Activated CD4-positive, alpha-beta T cell treated with anti-CD3 and anti-CD28 coated beads for 24 hours (primary cell): ENCODE data around the gene RPS16.
A peak's percentile ranks its signal among the peaks of the same experiment; 100 is the strongest.

Source experiments
- DNase-seq, 2 donors: peaks; one replicate each; pipeline ENCODE4 v3.0.0-alpha.2; 2020; ENCODE audit warnings: low read depth in 2 of 2

RPS16 gene

GRCh38 chr19:39407660-39408391 lies 27.9 kb downstream of the RPS16 start:
- no peak for DNase-seq

DNA sequence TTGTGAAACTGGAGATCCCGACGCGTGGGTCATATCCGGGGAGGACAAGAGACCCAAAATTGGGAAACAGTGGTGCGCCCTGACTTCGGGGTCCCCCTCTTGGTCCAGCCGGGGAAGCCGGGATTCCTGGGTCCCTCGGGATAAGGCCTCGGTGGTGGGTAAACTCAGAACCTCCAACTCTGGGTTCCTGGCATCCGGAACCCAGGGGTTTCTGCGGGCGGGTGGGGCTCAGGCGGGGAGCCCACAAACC lies 28.4 kb downstream of the RPS16 start:
- DNase-seq, result no peak

GRCh38 chr19:39406656-39407409 lies 28.9 kb downstream of the RPS16 start, which contains the start of gene ZFP36:
ZFP36 (plus strand) TSS chr19:39406847; CDS start chr19:39406905, 58 bp downstream.
- peak; percentile 75 to 80 for DNase-seq

DNA sequence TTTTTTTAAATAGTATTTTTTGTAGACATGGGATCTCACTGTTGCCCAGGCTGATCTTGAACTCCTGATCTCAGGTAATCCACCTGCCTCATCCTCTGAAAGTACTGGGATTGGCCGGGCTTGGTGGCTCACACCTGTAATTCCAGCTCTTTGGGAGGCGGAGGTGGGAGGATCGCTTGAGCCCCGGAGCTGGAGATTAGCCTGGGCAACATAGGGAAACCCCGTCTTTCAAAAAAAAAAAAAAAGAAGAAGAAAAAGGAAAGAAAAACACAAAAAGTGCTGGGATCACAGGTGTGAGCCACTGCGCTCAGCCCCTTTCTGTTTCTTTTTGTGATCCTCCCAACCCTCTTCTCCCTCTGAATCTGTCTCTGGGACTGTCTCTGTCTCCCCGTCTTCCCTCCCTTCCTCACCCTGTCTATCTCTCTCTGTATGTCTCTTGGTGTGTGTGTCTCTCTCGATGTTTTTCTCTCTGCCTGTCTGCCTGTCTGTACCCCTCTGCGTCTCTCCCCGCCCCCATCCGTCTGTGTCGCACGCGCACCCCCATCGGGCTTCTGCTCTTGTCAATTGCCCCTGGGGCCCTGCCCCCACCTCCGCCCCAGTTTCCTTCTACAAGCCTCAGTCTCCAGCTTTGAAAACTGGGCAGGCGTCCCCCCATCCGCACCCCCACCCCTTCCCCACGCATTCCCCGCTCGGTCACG lies 29.6 kb downstream of the RPS16 start:
- peak; percentile 74 to 81 for DNase-seq

GRCh38 chr19:39405261-39405957 lies 30.3 kb downstream of the RPS16 start:
- DNase-seq, result no peak

DNA sequence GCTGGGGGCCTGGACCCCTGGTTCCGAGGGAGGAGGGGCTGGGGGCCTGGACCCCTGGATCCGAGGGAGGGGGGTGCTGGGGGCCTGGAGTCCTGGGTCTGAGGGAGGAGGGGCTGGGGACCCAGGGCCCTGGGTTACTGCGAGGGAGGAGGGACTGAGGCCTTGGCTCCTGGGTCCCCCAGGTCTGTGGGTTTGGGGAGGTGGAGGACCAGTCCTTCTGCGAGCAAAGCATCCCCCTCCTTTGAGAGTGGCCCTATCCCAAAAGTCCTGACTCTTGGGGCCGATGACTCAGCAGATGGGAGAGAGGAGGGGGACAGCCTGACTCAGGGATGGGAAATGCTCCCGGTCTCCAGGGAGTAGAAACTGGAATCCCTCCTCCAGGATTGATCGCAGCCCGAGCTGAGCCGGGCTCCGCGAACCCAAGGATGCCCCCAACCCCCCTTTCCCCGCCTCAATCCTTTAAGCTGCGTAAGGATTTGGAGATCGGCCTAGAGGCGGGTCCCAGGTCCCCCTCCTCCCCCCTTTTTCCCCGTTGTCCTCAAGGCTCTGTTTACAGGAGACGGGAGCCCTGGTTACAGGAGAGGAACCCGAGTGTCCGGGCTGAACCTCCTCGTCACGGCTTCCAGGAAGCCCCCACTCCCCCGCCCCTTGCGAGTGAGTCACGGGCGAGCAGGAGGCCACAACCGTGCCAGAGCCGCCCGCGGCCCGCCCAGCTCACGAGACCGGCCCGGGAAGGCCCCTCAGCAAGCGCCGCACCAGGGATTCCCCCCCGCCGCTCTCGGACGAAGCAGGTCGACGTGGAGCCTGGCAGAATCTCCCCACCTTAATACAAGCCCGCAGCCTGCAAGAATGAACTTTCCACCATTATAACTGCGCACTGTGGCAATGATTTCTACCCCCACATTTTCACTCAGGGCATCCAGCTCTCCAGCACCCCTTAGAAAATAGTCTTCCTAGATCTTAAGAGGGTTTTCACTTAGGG lies 32.1 kb downstream of the RPS16 start:
- peak; percentile 90 to 91 for DNase-seq

DNA sequence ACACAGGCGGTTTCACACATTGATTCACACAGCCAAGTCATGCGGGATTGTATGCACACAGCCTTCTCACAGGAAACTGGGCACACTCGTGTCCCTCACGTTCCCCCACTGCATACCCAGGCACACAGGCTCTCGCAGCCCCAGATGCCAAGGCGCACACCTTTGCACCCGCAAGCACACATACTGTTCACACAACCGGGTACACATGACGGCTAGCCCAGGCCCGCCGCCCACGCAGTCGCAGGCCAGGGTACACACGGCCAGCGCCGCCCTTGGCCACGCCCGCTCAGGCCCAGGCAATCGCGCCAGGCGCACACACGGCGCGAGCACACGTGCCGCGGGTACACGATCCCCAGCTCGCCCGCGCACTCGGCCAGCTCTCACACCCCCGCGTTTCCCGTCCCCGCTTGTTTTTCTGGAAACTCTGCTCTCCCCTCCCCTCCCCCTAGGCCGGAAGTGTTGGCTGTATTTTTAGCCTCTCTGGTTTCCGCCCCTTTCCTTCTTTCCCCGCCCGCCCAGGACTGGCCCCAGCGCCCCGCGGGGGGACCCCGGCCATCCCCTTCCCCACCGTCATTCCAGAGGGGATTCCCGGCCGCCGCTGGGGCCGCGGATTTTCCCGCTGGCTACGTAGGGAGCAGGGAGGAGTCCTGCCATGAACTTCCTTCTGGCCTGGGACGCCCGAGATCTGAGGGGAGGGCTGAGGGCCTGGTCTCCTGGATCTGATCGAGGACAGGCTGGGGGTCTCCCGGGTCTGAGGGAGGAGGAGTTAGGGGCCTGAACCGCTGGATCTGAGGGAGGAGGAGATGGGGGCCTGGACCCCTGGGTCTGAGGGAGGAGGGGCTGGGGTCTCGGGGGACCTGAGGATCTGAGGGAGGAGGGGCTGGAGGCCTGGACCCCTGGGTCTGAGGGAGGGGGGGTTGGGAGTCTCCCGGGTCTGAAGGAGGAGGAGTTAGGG lies 33.1 kb downstream of the RPS16 start:
- peak; percentile 76 to 78 for DNase-seq

- DNase-seq, result peak; percentile 53 to 69
These were observed 34.0 kb downstream of the RPS16 start for GRCh38 chr19:39401549-39402345.

DNA sequence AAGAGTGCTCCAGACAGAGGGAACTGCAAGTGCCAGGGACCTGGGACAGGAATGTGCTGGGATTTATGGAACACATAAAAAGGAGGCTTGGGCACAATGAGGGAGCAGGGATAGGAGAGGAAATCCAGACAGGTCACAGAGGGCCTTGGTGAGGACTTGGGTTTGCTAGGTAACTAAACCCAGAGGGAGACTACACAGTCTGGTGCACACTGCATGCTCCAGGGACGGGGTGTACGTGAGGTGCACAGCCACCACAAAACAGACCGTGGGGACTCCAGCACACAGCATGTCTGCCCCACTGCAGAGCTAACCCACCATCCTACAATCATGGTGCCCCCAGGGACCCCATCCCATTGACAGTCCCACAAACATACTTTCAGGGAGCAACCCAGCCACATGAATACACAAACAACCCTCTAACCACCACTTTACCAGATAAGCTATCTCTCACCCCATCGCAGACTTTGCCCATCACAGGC lies 34.6 kb downstream of the RPS16 start:
- DNase-seq, result no peak

- no peak for DNase-seq
These were observed 35.7 kb downstream of the RPS16 start for GRCh38 chr19:39400061-39400460.

GRCh38 chr19:39399668-39400050 lies 36.1 kb downstream of the RPS16 start:
- no peak for DNase-seq

DNA sequence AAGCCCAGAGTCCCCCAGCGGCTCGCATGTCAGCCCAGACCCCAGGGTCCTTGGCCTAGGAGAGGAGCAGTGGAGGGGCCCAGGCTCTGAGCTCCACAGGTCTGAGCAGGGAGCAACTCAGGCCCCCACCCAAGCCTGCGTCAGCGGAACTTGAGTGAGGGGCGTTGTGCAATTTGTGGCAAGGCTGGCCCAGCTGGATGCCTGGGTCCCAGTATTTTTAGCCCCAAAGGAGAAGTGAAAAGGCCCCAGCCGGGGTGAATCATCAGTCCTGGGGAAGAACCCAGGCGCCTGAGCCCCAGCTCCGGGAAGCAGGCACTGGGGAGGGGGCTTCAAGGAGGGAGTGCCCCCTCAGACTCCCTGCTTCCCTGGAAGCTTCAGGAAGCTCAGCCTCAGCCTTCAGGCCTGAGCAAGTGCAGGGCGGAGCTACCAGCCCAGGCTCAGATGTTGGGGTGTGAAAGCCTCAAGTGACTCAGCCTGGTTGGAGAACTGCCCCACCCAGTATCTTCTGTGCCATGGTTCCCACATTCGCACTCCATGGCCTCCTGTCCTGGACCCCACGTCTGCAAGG lies 37.4 kb downstream of the RPS16 start:
- no peak for DNase-seq

- peak; percentile 94 to 96 for DNase-seq
These were observed 38.1 kb downstream of the RPS16 start for GRCh38 chr19:39397360-39398296.

GRCh38 chr19:39390751-39391437 lies 44.9 kb downstream of the RPS16 start, which contains the start of the genes MED29 and PAF1:
MED29 (plus strand) TSS chr19:39391378; CDS start chr19:39391423, 45 bp downstream.
PAF1 (minus strand) TSS chr19:39391106; CDS start chr19:39390864, 242 bp downstream.
- DNase-seq, result peak; percentile 87 to 91

DNA sequence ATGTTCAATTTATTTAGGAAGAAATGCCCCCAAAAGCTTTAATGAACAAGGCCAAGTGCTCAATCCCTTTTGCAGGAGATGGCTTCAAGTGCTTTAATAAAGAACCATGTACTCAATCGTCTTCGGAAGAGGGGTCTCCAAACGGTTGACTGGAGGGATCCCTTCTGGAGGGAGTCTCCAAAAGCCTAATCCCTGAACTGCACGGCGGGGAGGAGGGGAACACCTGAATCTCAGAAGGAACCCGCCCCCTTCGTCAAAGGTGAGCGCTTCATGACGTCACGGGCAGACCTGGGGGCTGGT lies 45.3 kb downstream of the RPS16 start:
- DNase-seq, result peak in 1 of 2 donors; percentile 60

DNA sequence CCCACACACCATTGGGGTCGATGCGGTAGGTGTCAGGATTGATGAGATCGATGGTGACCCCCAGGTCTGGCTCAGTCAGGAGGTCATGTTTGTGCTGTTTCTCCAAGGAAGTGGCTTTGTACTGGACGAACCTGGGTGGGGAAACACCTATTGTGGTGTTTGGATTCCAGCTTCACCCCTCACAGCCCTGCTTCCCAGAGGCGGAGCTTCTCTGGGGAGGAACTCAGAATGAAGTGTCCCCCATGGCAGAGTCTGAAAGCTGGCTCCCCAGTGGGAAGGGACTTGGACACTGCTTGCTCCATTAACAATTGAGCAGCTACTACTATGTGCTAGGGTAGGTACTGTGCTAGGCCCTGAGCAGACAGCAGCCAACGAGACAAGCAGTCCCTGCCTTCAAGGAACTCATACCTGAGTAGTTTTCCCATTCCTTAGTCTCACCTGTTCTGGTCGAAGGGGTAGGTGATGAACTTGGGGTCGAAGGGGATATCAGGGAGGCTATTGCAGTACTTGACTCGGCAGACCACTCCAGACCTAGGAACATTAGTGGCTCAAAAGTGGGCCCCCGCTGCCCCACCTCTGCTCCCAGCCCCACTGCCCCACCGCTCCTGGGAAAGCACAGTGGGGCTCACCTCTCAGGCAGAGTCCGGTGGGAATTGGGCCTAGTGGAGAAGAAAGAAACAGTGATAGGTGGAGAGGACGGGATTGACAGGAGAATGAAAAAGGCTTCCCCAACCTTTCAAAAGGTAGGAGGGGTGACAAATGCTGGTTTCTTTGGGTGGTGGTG lies 45.9 kb downstream of the RPS16 start:
- no peak for DNase-seq
